ENCODE measurements around the gene CHRNA4.

DNA sequence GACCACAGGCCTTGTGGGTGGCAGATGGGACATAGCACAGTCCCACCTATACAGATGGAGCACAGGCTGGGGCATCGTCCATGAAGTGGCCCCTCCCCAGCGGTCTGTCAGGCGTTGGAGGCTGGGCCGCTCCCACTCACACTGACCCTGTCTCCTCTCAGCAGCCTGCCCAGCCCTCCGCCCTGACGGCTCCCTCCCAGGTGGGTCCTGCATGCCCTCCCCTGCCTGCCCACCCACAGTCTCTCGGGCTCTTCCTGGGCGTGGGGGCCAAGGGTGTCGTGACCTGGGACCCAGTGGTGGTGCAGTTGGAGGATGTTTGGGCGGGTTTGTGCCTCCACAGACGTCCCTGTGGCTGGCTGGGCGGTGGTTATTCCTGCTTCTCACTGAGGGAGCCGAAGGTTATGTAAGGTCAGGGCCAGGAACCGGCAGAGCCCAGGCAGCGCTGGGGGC, 45.9 kb downstream of the CHRNA4 start:
- TF ChIP-seq POLR2A (IDR thresholded peaks at IDR 0.05; ENCODE audit: low read depth, low read length), result no peak
- TF ChIP-seq POLR2AphosphoS5 (IDR thresholded peaks at IDR 0.05; ENCODE audit: low read depth, low read length), result no peak
- TF ChIP-seq TAF1 (IDR thresholded peaks at IDR 0.05; ENCODE audit: borderline replicate concordance, low read depth, low read length), result no peak

All from GM12892 (cell line).